ENCODE results near the gene PLPP4.
"Not testable (repeated sequence)": the region's sequence is repeated elsewhere in the genome, so short reads cannot be mapped to it uniquely, and the experiment has no call there.

DNA sequence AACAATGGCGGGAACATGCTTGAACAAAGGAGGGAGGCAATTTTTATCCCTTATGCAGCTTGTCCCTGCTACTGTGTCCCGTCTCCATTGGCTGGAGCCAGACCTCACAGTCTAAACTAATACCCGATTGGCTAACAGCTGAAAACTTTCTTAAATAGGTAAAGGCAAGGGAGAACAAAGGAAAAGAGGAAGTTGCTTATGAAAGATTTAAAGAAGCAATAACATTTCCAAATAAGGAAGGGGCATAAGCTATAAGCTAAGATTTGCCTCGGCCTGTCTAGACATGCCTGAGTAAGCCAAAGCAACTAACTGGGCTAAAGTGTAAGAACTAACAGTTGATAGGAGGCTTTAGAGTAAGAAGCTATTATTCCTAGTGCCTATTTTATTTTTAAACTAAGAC lies 47.2 kb downstream of the PLPP4 start:
- not testable (repeated sequence) for TF ChIP-seq SMAD1 (IDR thresholded peaks at IDR 0.05; ENCODE audit: low read depth, partially characterized antibody); GABPA (IDR thresholded peaks at IDR 0.05; ENCODE audit: low read depth); MYC (IDR thresholded peaks at IDR 0.05; ENCODE audit: insufficient read depth, insufficient read length, insufficient replicate concordance, low read length, severe bottlenecking); BMI1 (IDR thresholded peaks at IDR 0.05; ENCODE audit: borderline replicate concordance)
- TF ChIP-seq, protein P1, sequence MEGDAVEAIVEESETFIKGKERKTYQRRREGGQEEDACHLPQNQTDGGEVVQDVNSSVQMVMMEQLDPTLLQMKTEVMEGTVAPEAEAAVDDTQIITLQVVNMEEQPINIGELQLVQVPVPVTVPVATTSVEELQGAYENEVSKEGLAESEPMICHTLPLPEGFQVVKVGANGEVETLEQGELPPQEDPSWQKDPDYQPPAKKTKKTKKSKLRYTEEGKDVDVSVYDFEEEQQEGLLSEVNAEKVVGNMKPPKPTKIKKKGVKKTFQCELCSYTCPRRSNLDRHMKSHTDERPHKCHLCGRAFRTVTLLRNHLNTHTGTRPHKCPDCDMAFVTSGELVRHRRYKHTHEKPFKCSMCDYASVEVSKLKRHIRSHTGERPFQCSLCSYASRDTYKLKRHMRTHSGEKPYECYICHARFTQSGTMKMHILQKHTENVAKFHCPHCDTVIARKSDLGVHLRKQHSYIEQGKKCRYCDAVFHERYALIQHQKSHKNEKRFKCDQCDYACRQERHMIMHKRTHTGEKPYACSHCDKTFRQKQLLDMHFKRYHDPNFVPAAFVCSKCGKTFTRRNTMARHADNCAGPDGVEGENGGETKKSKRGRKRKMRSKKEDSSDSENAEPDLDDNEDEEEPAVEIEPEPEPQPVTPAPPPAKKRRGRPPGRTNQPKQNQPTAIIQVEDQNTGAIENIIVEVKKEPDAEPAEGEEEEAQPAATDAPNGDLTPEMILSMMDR (IDR thresholded peaks at IDR 0.05 in 2 of 3, conservative IDR thresholded peaks at IDR 0.05 in 1 of 3; ENCODE audit: control insufficient read depth in 2 of 3, extremely low read depth in 1 of 3, insufficient read depth in 1 of 3, low read depth in 3 of 3, low read length in 3 of 3), result not testable (repeated sequence)
- TF ChIP-seq SRF (IDR thresholded peaks at IDR 0.05; ENCODE audit: low read depth in 2 of 2, low read length in 2 of 2), result peak in 1 of 2 experiments; percentile 75; a peak in 2 of 4 replicates
- TF ChIP-seq, protein P2, sequence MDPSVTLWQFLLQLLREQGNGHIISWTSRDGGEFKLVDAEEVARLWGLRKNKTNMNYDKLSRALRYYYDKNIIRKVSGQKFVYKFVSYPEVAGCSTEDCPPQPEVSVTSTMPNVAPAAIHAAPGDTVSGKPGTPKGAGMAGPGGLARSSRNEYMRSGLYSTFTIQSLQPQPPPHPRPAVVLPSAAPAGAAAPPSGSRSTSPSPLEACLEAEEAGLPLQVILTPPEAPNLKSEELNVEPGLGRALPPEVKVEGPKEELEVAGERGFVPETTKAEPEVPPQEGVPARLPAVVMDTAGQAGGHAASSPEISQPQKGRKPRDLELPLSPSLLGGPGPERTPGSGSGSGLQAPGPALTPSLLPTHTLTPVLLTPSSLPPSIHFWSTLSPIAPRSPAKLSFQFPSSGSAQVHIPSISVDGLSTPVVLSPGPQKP (IDR thresholded peaks at IDR 0.05; ENCODE audit: low read depth, low read length), result not testable (repeated sequence)

Data from GM12878 (cell line).